Liver (tissue), 9 donors: ENCODE data around the gene WWOX. TPM values are rescaled to one million over a fixed set of nuclear protein-coding genes. Genes with fewer than 3 reads are reported as not detected.

Source experiments
- DNase-seq: peaks from one replicate; pipeline ENCODE4 v3.0.0-alpha.2; 2017; ENCODE audit warnings: low spot score
- H3K27ac ChIP-seq, 2 donors: one replicate each; pipeline ENCODE4 v1.7.0; 2013; ENCODE audit warnings: inconsistent platforms in 2 of 2, low read length in 2 of 2, control low read depth in 1 of 2, low read depth in 1 of 2, mild to moderate bottlenecking in 1 of 2
- H3K27me3 ChIP-seq, 4 donors: one replicate each; pipeline versions ENCODE4 v1.6.1 to v1.7.0; 2013; ENCODE audit warnings: low read length in 3 of 4, inconsistent platforms in 1 of 4, mild to moderate bottlenecking in 1 of 4, moderate library complexity in 1 of 4; ENCODE audit not compliant: control insufficient read depth in 4 of 4, insufficient read depth in 4 of 4
- H3K36me3 ChIP-seq, 4 donors: one replicate each; pipeline versions ENCODE4 v1.6.1 to v1.7.0; 2013; ENCODE audit warnings: low read length in 3 of 4, mild to moderate bottlenecking in 3 of 4, low read depth in 1 of 4, moderate library complexity in 1 of 4; ENCODE audit not compliant: control insufficient read depth in 4 of 4, insufficient read depth in 3 of 4
- H3K4me1 ChIP-seq, 4 donors: one replicate each; pipeline versions ENCODE4 v1.6.1 to v1.7.0; 2013; ENCODE audit warnings: low read length in 3 of 4, mild to moderate bottlenecking in 3 of 4, moderate library complexity in 1 of 4; ENCODE audit not compliant: control insufficient read depth in 4 of 4, insufficient read depth in 4 of 4
- H3K4me3 ChIP-seq, 3 donors: one replicate each; pipeline versions ENCODE4 v1.6.1 to v1.7.0; 2013; ENCODE audit warnings: low read length in 3 of 3, control low read depth in 1 of 3, low read depth in 1 of 3, mild to moderate bottlenecking in 1 of 3
- H3K9ac ChIP-seq, 2 donors: one replicate each; pipeline ENCODE4 v1.7.0; 2013; ENCODE audit warnings: low read length in 2 of 2, mild to moderate bottlenecking in 2 of 2, moderate library complexity in 2 of 2, control low read depth in 1 of 2, low read depth in 1 of 2
- H3K9me3 ChIP-seq, 4 donors: one replicate each; pipeline versions ENCODE4 v1.6.1 to v1.7.0; 2013; ENCODE audit warnings: low read length in 3 of 4; ENCODE audit not compliant: control insufficient read depth in 4 of 4
- ATF3 ChIP-seq: IDR thresholded peaks from 2 replicates; pipeline ENCODE4 v1.6.1; 2016; ENCODE audit warnings: antibody characterized with exemption
- CTCF ChIP-seq: fragments of 150-350 bp; IDR thresholded peaks from 2 replicates; pipeline ENCODE4 v1.5.1; 2017; ENCODE audit warnings: improper control_type of control experiment, low read depth, low read length; ENCODE audit not compliant: missing input control
- EGR1 ChIP-seq, 2 donors: IDR thresholded peaks; 2 replicates each; pipeline ENCODE4 v1.6.1; 2016 to 2018; ENCODE audit warnings: antibody characterized with exemption in 2 of 2, low read depth in 2 of 2
- FOXA1 ChIP-seq: IDR thresholded peaks from 2 replicates; pipeline ENCODE4 v1.6.1; 2016; ENCODE audit warnings: antibody characterized with exemption
- FOXA2 ChIP-seq: IDR thresholded peaks from 2 replicates; pipeline ENCODE4 v1.6.1; 2016; ENCODE audit warnings: antibody characterized with exemption
- GABPA ChIP-seq, 2 donors: IDR thresholded peaks in 1 of 2; conservative IDR thresholded peaks in 1 of 2; 2 replicates each; pipeline ENCODE4 v1.6.1; 2016; ENCODE audit warnings: antibody characterized with exemption in 2 of 2, mild to moderate bottlenecking in 1 of 2, moderate library complexity in 1 of 2
- HNF4A ChIP-seq, 2 donors: conservative IDR thresholded peaks; 2 replicates each; pipeline ENCODE4 v1.6.1; 2016; ENCODE audit warnings: antibody characterized with exemption in 2 of 2, mild to moderate bottlenecking in 2 of 2
- HNF4G ChIP-seq: IDR thresholded peaks from 2 replicates; pipeline ENCODE4 v1.6.1; 2016; ENCODE audit warnings: antibody characterized with exemption
- JUND ChIP-seq, 2 donors: IDR thresholded peaks; 2 replicates each; pipeline ENCODE4 v1.6.1; 2016; ENCODE audit warnings: antibody characterized with exemption in 2 of 2
- MAX ChIP-seq: IDR thresholded peaks from 2 replicates; pipeline ENCODE4 v1.6.1; 2016; ENCODE audit warnings: antibody characterized with exemption
- RAD21 ChIP-seq, 2 donors: IDR thresholded peaks; 2 replicates each; pipeline ENCODE4 v1.6.1; 2016; ENCODE audit warnings: antibody characterized with exemption in 2 of 2, mild to moderate bottlenecking in 2 of 2
- REST ChIP-seq: IDR thresholded peaks from 2 replicates; pipeline ENCODE4 v1.6.1; 2016; ENCODE audit warnings: antibody characterized with exemption, mild to moderate bottlenecking
- RXRA ChIP-seq, 2 donors: IDR thresholded peaks; 2 replicates each; pipeline ENCODE4 v1.6.1; 2017 to 2018; ENCODE audit warnings: antibody characterized with exemption in 2 of 2, mild to moderate bottlenecking in 1 of 2
- YY1 ChIP-seq: IDR thresholded peaks from 2 replicates; pipeline ENCODE4 v1.6.1; 2016; ENCODE audit warnings: antibody characterized with exemption, mild to moderate bottlenecking
- ZBTB33 ChIP-seq: IDR thresholded peaks from 2 replicates; pipeline ENCODE4 v1.6.1; 2016; ENCODE audit warnings: antibody characterized with exemption
- WGBS: extraction: QIAGEN DNeasy Blood & Tissue Kit; methylation state at CpG from one replicate; pipeline ENCODE4 v1.1.7; 2013; 5-methylcytosine and 5-hydroxymethylcytosine counted together
- polyA plus RNA-seq, 2 donors: library from polyadenylated mRNA; stranded (reverse) in 1 of 2; unstranded in 1 of 2; fragments of 200-250 nt in 1 of 2; fragments of >200 nt in 1 of 2; fragmentation: Nextera tagmentation in 1 of 2; extraction: Ambion mirVana in 1 of 2; gene quantifications; one replicate each; pipeline versions ENCODE4 v1.2.1 to v1.2.3, GENCODE V29; 2013 to 2015
- total RNA-seq, 2 donors: library from RNA; depleted of rRNA; stranded (reverse); fragments of >200 nt; gene quantifications; one replicate each; pipeline ENCODE4 v1.2.3, GENCODE V29; 2014
- donor health status: healthy.
- donor health status: healthy.
- donor health status: healthy.
- donor health status: healthy.
- donor health status: healthy.

The WWOX gene
- total and polyA plus RNA-seq, 4 donors, result 9.8 to 46.0 (median 15.3) TPM

GRCh38 chr16:78431004-78431670 lies 331.7 kb downstream of the WWOX start:
- no peak overlapping the region for H3K27ac ChIP-seq
- no peak for DNase-seq
- H3K4me3 ChIP-seq, result no peak overlapping the region
- H3K36me3 ChIP-seq, result peaks cover 0 to 2% (median under 1%) of the 10 kb centered on the region in 4 donors
- no peaks in the 10 kb centered on the region for H3K4me1 ChIP-seq
- 83% methylated on average over 6 of the region's 6 CpGs for WGBS
- no peak overlapping the region for H3K9ac ChIP-seq
- H3K27me3 ChIP-seq, result no peaks in the 10 kb centered on the region
- TF ChIP-seq GABPA (IDR thresholded peaks at IDR 0.05 in 1 of 2, conservative IDR thresholded peaks at IDR 0.05 in 1 of 2) (no peak), RXRA (IDR thresholded peaks at IDR 0.05) (no peak), JUND (IDR thresholded peaks at IDR 0.05) (no peak)
- no peaks in the 10 kb centered on the region for H3K9me3 ChIP-seq

- Histone ChIP-seq H3K4me1 (no peaks in the 10 kb centered on the region), H3K36me3 (peaks cover 0 to 2% (median under 1%) of the 10 kb centered on the region in 4 donors), H3K27ac (no peak overlapping the region), H3K9ac (no peak overlapping the region), H3K4me3 (no peak overlapping the region), H3K27me3 (no peaks in the 10 kb centered on the region), H3K9me3 (no peaks in the 10 kb centered on the region)
- TF ChIP-seq GABPA (IDR thresholded peaks at IDR 0.05 in 1 of 2, conservative IDR thresholded peaks at IDR 0.05 in 1 of 2) (no peak), HNF4A (conservative IDR thresholded peaks at IDR 0.05) (no peak), REST (no peak)
- DNase-seq, result no peak
- WGBS, result 91% methylated on average over 3 of the region's 3 CpGs
Measured at GRCh38 chr16:78431701-78432100, 332.2 kb downstream of the WWOX start.

GRCh38 chr16:78432451-78432850 lies 333.0 kb downstream of the WWOX start:
- 97% methylated on average over 17 of the region's 17 CpGs for WGBS
- Histone ChIP-seq H3K4me3 (no peak overlapping the region), H3K27ac (no peak overlapping the region), H3K27me3 (no peaks in the 10 kb centered on the region), H3K4me1 (no peaks in the 10 kb centered on the region), H3K9me3 (no peaks in the 10 kb centered on the region), H3K9ac (no peak overlapping the region), H3K36me3 (peaks cover 0 to 2% (median under 1%) of the 10 kb centered on the region in 4 donors)
- no peak for DNase-seq
- TF ChIP-seq MAX (no peak), RXRA (IDR thresholded peaks at IDR 0.05) (no peak), RAD21 (IDR thresholded peaks at IDR 0.05) (no peak), EGR1 (IDR thresholded peaks at IDR 0.05; ENCODE audit: low read depth in 2 of 2) (no peak), FOXA2 (no peak), YY1 (no peak), HNF4G (no peak), REST (no peak), ZBTB33 (no peak), GABPA (IDR thresholded peaks at IDR 0.05 in 1 of 2, conservative IDR thresholded peaks at IDR 0.05 in 1 of 2) (no peak), FOXA1 (no peak), CTCF (no peak), ATF3 (no peak), HNF4A (conservative IDR thresholded peaks at IDR 0.05) (no peak)
